K562 (cell line): ENCODE measurements around the gene PCBP3. TPM values are rescaled to one million over a fixed set of nuclear protein-coding genes. Genes with fewer than 3 reads are reported as not detected.

ENCODE experiments used
- ATAC-seq: fragments of 200-7000 bp; cut with Tn5 transposase; 3 replicates; pipeline ENCODE4 v1.9.1; 2020; ENCODE audit warnings: moderate library complexity
- BruUV-seq: library from RNA; stranded (reverse); fragments of 400-500 nt; replicated peaks from 2 replicates; lab custom pipeline; 2021; lab: Mats Ljungman, UMichigan
- CTCF ChIA-PET: fragments of 300-600 bp; formaldehyde crosslinking; extraction: SDS; loops from one replicate; lab custom pipeline; 2021; ENCODE audit warnings: low intra/inter-chr PET ratio; lab: Yijun Ruan, JAX
- POLR2A ChIA-PET: fragments of 300-600, 350-650 bp; sonication (Branson Sonifier 250); formaldehyde crosslinking; extraction: SDS; loops from one replicate; lab custom pipeline; 2021; ENCODE audit warnings: antibody characterized with exemption, inconsistent platforms; lab: Yijun Ruan, JAX
- DNase-seq, 4 experiments: peaks; one replicate each; pipeline versions ENCODE4 v3.0.0 to v3.0.0-alpha.2; 2011 to 2018; ENCODE audit warnings: low spot score in 3 of 4, mixed read lengths in 3 of 4; ENCODE audit errors: extremely low read depth in 1 of 4
- FAIRE-seq: peaks from 2 replicates; lab custom pipeline; 2011; peaks lifted over from hg19 to GRCh38; lab: Jason Lieb, UNC
- H2AFZ ChIP-seq: 2 replicates; pipeline ENCODE4 v1.6.0; 2011; ENCODE audit warnings: low read depth, low read length, control low read depth, inconsistent platforms
- H3K27ac ChIP-seq: fragments of 200-600 bp; 3 replicates; pipeline ENCODE4 v1.8.0; 2011; ENCODE audit warnings: low read depth, mild to moderate bottlenecking, control low read depth, inconsistent platforms, low read length, moderate library complexity, mixed read lengths; ENCODE audit errors: extremely low read depth
- H3K27me3 ChIP-seq, 2 experiments: fragments of 300-600 bp in 1 of 2; 2 replicates in 1 of 2; 3 replicates in 1 of 2; pipeline versions ENCODE4 v1.6.0 to v1.8.0; 2011; ENCODE audit warnings: inconsistent platforms in 2 of 2, low read length in 2 of 2, mild to moderate bottlenecking in 1 of 2, mixed read lengths in 1 of 2, moderate library complexity in 1 of 2; ENCODE audit not compliant: control insufficient read depth in 2 of 2, insufficient read depth in 2 of 2
- H3K36me3 ChIP-seq: fragments of 300-600 bp; 3 replicates; pipeline ENCODE4 v1.8.0; 2011; ENCODE audit warnings: mild to moderate bottlenecking, low read length, inconsistent platforms; ENCODE audit not compliant: control insufficient read depth, insufficient read depth
- H3K4me1 ChIP-seq, 2 experiments: fragments of 200-600 bp in 1 of 2; replicated peaks in 1 of 2; 2 replicates in 1 of 2; 3 replicates in 1 of 2; pipeline versions ENCODE4 v1.5.1 to v1.8.0; 2011; ENCODE audit warnings: inconsistent platforms in 2 of 2, low read length in 2 of 2, mild to moderate bottlenecking in 1 of 2, mixed read lengths in 1 of 2, moderate library complexity in 1 of 2; ENCODE audit not compliant: control insufficient read depth in 2 of 2, insufficient read depth in 2 of 2
- H3K4me2 ChIP-seq: 2 replicates; pipeline ENCODE4 v1.6.1; 2011; ENCODE audit warnings: low read length, control low read depth, inconsistent platforms, mixed read lengths; ENCODE audit not compliant: insufficient read depth
- H3K4me3 ChIP-seq: fragments of 200-600 bp; sonication (generic), shearing (Covaris generic); 2 replicates; pipeline ENCODE4 v1.5.1; 2016; ENCODE audit warnings: control low read depth, inconsistent platforms
- H3K79me2 ChIP-seq: fragments of 200-600 bp; 3 replicates; pipeline ENCODE4 v1.8.0; 2011; ENCODE audit warnings: low read length, inconsistent platforms; ENCODE audit not compliant: control insufficient read depth, insufficient read depth
- H3K9ac ChIP-seq, 2 experiments: 2 replicates each; pipeline versions ENCODE4 v1.6.0 to v1.6.1; 2011; ENCODE audit warnings: low read depth in 2 of 2, low read length in 2 of 2, control low read depth in 1 of 2, inconsistent platforms in 1 of 2, mild to moderate bottlenecking in 1 of 2, mixed read lengths in 1 of 2; ENCODE audit not compliant: insufficient read depth in 1 of 2
- H3K9me1 ChIP-seq: one replicate; pipeline ENCODE4 v1.6.0; 2011; ENCODE audit warnings: inconsistent platforms, mild to moderate bottlenecking, low read length, moderate library complexity; ENCODE audit not compliant: control insufficient read depth, insufficient read depth
- H3K9me3 ChIP-seq: replicated peaks from 2 replicates; pipeline ENCODE4 v1.5.1; 2011; ENCODE audit warnings: low read depth, low read length, inconsistent platforms; ENCODE audit not compliant: control insufficient read depth, insufficient read depth
- H4K20me1 ChIP-seq: replicated peaks from 2 replicates; pipeline ENCODE4 v1.6.1; 2011; ENCODE audit warnings: low read length, inconsistent platforms, mixed read lengths; ENCODE audit not compliant: control insufficient read depth, insufficient read depth
- CHD7 ChIP-seq: fragments of 200-600 bp; sonication (generic); IDR thresholded peaks from one replicate; pipeline ENCODE4 v1.6.1; 2012; ENCODE audit warnings: mild to moderate bottlenecking, low read depth, low read length, inconsistent platforms
- E2F8 ChIP-seq: fragments of 450-650 bp; IDR thresholded peaks from 2 replicates; pipeline ENCODE4 v1.7.1; 2018; ENCODE audit warnings: mild to moderate bottlenecking, low read depth; ENCODE audit not compliant: partially characterized antibody
- ETV1 ChIP-seq: fragments of 450-650 bp; conservative IDR thresholded peaks from 2 replicates; pipeline ENCODE4 v1.6.1; 2016; ENCODE audit warnings: missing genetic modification characterization, control low read depth, low read depth, missing compliant biosample characterization
- NR3C1 ChIP-seq: sonication (generic); formaldehyde crosslinking; IDR thresholded peaks from 2 replicates; pipeline ENCODE4 v1.8.1; 2022; ENCODE audit warnings: missing genetic modification reagents
- SP2 ChIP-seq: IDR thresholded peaks from 2 replicates; pipeline ENCODE4 v1.6.1; 2011; ENCODE audit warnings: mild to moderate bottlenecking, low read depth, low read length, moderate library complexity; ENCODE audit not compliant: poor library complexity, severe bottlenecking; ENCODE audit errors: extremely low read depth
- ZBTB43 ChIP-seq: sonication (generic); formaldehyde crosslinking; IDR thresholded peaks from 2 replicates; pipeline ENCODE4 v1.8.0; 2023; ENCODE audit warnings: mild to moderate bottlenecking, missing genetic modification reagents
- WGBS: fragments of 100-300 bp; shearing (Covaris generic); methylation state at CpG from one replicate; pipeline ENCODE4 v1.1.6; 2016; ENCODE audit warnings: low coverage, mixed read lengths; ENCODE audit not compliant: insufficient coverage; ENCODE audit errors: missing lambda C conversion rate; 5-methylcytosine and 5-hydroxymethylcytosine counted together
- in situ Hi-C: fragments of 300-500 bp; cut with MboI; formaldehyde crosslinking; loops from 4 replicates; pipeline ENCODE4 v1.15.0; 2018; ENCODE audit warnings: inconsistent platforms, mixed read lengths
- intact Hi-C: fragments of 100-400 bp; cut with micrococcal nuclease; formaldehyde crosslinking; loops from 2 replicates; pipeline ENCODE4 v1.14.2; 2022
- polyA plus RNA-seq, 8 experiments: library from polyadenylated mRNA; depleted of rRNA in 4 of 8; stranded (reverse) in 5 of 8; unstranded in 3 of 8; fragments of >200 nt; fragmentation: Nextera tagmentation in 2 of 8; fragmentation: Illumina TruSeq in 1 of 8; extraction: Ambion mirVana in 2 of 8; extraction: Trizol in 1 of 8; gene quantifications; 2 replicates each; pipeline versions ENCODE4 v1.2.1 to v1.2.3, GENCODE V29; 2011 to 2014; ENCODE audit warnings: inconsistent platforms in 1 of 8, missing spikeins in 1 of 8
- total RNA-seq, 7 experiments: library from RNA; depleted of rRNA in 6 of 7; stranded (reverse); fragments of >200 nt in 6 of 7; fragmentation: Illumina TruSeq in 2 of 7; extraction: Trizol in 2 of 7; gene quantifications; 2 replicates each; pipeline versions ENCODE4 v1.2.1 to v1.2.3, GENCODE V29; 2011 to 2021; ENCODE audit warnings: low replicate concordance in 1 of 7

The PCBP3 gene
- total and polyA plus RNA-seq, 9 of the 15 experiments (the other 6 are each of a cell fraction or from before 2014, with no cell fraction given): 0.18 TPM; not detected in 8

GRCh38 chr21:45887120-45887611, 243.6 kb downstream of the PCBP3 start:
- 0% methylated on average over 6 of the region's 6 CpGs for WGBS
- Histone ChIP-seq H3K9me1 (no peaks in the 10 kb centered on the region), H3K27ac (no peak overlapping the region), H3K36me3 (no peaks in the 10 kb centered on the region), H3K9ac (0 out of 4 replicates have a peak overlapping the region, but pooled peaks of 1 of the 2 experiments have one; percentile 11), H3K4me3 (no peak overlapping the region), H2AFZ (no peak overlapping the region), H3K27me3 (peaks cover 34 to 57% of the 10 kb centered on the region in 2 experiments), H3K4me2 (no peak overlapping the region), H3K4me1 (peaks cover 0 to 7% of the 10 kb centered on the region in 2 experiments; a peak in 2 of 5 replicates), H3K79me2 (no peaks in the 10 kb centered on the region), H3K9me3 (no peaks in the 10 kb centered on the region), H4K20me1 (0 out of 2 replicates have a peak, but pooled peaks cover 10% of the 10 kb centered on the region)
- ChIA-PET POLR2A (no interaction called here), CTCF (no interaction called here)
- no peak for ATAC-seq
- intact Hi-C loops: no loop called here
- BruUV-seq: no TSS peak
- no peak for FAIRE-seq
- in situ Hi-C loops: no loop called here
- DNase-seq: no peak
- TF ChIP-seq SP2 (no peak), E2F8 (no peak), NR3C1 (CRISPR knock-in tag) (no peak), ETV1 (tag) (no peak), ZBTB43 (CRISPR knock-in tag) (no peak), CHD7 (no peak)
